HG03103 (cell line): ENCODE results near the gene OTUD1.
"Not testable (repeated sequence)": the region's sequence is repeated elsewhere in the genome, so short reads cannot be mapped to it uniquely, and the experiment has no call there.

Experiments used
- ATAC-seq: cut with Tn5 transposase; IDR thresholded peaks from one replicate; pipeline ENCODE4 v1.9.1; 2021; ENCODE audit warnings: low read depth; ENCODE audit not compliant: unreplicated experiment

The OTUD1 gene

GRCh38 chr10:23438547-23439451, at the start of gene OTUD1:
TSS of gene OTUD1 (plus strand) at chr10:23439075. CDS start at chr10:23439458, 383 bp downstream.
- peak; percentile 82 for ATAC-seq

GRCh38 chr10:23390408-23390807, 48.5 kb upstream of the OTUD1 start:
- not testable (repeated sequence) for ATAC-seq

- no peak for ATAC-seq
Measured at GRCh38 chr10:23390809-23391208, 48.1 kb upstream of the OTUD1 start.

GRCh38 chr10:23391821-23392220, 47.1 kb upstream of the OTUD1 start:
- no peak for ATAC-seq

DNA sequence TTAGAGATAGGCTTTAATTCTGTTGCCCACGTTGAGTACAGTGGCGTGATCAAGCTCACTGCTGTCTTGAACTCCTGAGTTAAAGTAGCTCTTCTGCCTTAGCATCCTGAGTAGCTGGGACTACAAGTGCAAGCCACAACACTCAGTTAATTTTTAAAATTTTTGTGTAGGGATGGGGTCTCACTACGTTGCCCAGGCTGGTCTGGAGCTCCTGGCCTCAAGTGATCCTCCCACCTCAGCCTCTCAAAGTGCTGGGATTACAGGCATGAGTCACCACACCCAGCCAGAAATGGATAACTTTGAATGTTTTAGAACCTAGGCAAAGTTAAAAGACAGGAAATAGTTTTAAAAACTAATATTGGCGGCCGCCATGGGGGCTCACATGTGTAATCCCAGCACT, 43.9 kb upstream of the OTUD1 start:
- no peak for ATAC-seq

DNA sequence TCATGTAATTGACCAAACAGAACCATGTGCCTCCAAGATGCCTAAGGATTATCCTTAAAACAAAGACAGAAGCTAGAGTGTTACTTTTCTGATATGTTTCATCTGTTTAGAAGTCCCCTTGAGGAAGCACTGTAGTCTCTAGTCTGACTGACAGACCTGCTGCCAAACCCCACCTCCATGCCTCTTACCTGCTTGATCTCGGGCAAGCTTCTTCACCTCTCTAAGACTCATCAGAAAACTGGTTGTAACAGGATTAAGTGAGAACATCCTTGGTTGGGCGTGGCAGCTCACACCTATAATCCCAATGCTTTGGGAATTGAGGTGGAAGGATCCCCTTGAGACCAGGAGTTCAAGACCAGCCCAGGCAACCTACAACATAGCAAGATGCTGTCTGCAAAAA, 42.2 kb upstream of the OTUD1 start:
- no peak for ATAC-seq

- ATAC-seq, result no peak
Measured at GRCh38 chr10:23399701-23400144, 39.2 kb upstream of the OTUD1 start.

DNA sequence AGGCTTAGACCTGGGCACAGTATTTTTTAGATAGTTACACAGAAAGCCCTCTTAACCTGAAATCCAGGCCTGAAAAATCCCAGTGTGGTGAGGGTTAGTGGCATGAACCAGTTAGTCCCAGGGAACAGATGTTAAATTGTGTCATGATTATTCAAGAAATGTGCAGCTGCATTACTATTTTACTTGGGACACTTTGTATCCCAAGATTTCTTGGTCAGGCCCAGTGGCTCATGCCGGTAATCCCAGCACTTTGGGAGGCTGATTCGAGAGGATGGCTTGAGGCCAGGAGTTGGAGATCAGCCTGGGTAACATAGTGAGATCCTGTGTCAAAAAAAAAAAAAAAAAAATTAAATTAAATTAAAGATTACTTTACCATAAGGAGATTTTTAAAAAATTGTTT, 36.0 kb upstream of the OTUD1 start:
- ATAC-seq, result no peak

GRCh38 chr10:23403278-23403677, 35.6 kb upstream of the OTUD1 start:
- ATAC-seq, result no peak

DNA sequence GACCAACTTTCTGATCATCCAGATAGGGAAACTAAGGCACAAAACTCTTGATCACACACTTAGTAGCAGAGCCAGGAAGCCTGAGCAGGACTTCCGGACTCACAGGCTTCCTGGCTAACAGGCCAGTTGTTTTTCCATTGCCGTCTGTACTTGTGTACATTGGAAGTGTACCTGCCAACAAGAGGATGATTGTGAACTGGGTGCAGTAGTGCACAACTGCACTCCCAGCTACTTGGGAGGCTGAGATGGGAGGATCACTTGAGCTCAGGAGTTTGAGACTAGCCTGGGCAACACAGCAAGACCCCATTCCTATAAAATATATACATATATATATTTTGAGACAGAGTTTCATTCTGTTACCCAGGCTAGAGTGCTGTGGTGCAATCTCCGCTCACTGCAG, 35.2 kb upstream of the OTUD1 start:
- no peak for ATAC-seq

GRCh38 chr10:23404461-23404980, 34.4 kb upstream of the OTUD1 start:
- no peak for ATAC-seq

GRCh38 chr10:23405540-23405939, 33.3 kb upstream of the OTUD1 start:
- ATAC-seq, result no peak

DNA sequence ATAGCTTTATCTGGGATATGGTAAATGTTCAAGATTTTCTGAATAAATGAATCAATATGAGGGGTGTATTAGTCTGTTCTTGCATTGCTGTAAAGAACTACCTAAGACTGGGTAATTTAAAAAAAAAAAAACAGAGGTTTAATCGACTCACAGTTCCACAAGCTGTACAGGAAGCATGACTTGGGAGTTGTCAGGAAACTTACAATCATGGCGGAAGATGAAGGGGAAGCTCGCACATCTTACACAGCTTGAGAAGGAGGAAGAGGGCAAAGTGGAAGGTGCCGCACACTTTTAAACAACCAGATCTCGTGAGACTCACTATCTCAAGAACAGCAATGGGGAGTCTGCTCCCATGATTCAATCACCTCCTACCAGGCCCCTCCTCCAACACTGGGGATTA, 32.5 kb upstream of the OTUD1 start:
- no peak for ATAC-seq

DNA sequence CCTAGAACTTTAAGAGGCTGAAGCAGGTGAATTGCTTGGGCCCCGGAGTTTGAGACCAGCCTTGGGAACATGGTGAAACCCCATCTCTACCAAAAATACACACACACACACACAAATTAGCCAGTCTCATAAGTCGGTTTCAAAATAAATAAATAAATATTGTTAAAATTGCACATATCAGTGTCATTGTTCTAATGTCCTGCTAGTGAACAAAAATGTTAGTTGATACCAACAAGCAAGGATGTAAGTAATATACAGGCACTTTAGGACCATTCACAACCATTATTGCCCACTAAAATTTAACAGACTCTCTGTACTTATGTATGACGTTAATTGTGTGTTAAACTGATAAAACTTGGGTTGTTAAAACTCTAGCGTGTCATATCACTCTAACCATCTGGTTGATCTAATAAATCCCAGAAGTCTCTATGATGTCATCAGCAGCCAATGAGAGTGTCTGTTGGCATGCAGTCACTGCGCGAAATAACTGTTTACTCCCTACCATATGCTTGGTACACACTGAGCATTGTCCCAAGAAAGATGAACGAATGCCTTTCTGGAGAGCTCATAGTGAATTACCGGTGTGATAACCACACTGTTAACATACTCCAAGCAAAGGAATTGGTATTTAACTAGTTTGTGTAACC, 30.4 kb upstream of the OTUD1 start:
- no peak for ATAC-seq

GRCh38 chr10:23412223-23412622, 26.7 kb upstream of the OTUD1 start:
- ATAC-seq, result no peak

GRCh38 chr10:23413629-23414089, 25.2 kb upstream of the OTUD1 start:
- peak; percentile 90 for ATAC-seq

DNA sequence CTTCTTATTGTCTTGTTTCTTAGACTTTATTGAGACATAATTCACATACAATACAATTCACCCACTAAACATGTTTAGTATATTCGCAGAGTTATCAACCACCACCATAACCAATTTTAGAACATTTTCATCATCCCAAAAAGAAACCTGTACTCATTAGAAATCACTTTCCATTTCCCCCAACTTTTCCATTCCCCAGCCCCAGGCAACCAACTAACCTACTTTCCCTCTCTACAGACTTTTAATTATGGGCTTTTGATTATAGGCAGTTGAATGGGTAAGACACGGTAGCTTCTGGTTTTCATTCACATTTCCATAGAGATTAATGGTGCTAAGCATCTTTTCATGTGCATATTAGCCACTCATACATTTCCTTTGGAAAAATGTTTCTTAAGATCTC, 24.2 kb upstream of the OTUD1 start:
- ATAC-seq, result no peak

DNA sequence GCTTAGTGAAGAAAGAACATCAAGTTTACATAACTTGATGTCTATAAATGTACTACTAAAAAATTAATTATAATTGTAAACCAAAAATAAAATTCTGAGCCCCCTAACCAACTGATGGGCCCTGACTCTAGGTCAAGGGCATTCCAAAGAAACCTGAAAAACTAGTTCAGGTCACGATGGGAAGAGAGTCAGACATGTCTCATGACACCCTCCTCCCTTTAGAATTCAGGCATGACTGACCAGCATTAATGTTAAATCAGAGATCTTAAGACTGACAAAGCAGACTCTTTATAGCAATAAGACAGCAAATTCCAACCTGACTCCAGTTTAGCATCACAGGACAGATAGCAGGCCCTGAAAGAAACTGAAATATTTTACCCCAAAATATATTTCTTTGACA, 21.6 kb upstream of the OTUD1 start:
- ATAC-seq, result no peak

DNA sequence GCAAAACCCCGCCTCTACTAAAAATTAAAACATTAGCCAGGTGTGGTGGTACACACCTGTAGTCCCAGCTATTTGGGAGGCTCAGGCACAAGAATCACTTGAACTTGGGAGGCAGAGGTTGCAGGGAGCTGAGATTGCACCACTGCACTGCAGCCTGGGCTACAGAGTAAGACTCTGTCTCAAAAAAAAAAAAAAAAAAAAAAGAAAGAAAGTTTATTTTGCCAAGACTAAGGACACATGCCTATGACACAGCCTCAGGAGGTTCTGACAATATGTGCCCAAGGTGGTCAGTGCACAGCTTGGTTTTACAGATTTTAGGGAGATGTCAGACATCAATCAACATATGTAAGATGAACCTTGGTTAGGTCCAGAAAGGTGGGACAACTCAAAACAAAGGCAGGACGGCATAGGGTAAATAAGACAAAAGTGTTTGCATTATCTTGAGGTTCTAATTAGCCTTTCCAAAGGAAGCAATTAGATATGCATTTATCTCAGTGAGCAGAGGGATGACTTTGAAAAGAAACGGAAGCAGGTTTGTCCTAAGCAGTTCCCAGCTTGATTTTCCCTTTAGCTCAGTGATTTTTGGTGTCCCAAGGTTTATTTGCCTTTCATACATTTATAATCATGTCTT, 20.7 kb upstream of the OTUD1 start:
- ATAC-seq, result no peak

GRCh38 chr10:23419201-23419600, 19.7 kb upstream of the OTUD1 start:
- no peak for ATAC-seq
